ENCODE data around the gene ITGA7.

The ITGA7 gene

DNA sequence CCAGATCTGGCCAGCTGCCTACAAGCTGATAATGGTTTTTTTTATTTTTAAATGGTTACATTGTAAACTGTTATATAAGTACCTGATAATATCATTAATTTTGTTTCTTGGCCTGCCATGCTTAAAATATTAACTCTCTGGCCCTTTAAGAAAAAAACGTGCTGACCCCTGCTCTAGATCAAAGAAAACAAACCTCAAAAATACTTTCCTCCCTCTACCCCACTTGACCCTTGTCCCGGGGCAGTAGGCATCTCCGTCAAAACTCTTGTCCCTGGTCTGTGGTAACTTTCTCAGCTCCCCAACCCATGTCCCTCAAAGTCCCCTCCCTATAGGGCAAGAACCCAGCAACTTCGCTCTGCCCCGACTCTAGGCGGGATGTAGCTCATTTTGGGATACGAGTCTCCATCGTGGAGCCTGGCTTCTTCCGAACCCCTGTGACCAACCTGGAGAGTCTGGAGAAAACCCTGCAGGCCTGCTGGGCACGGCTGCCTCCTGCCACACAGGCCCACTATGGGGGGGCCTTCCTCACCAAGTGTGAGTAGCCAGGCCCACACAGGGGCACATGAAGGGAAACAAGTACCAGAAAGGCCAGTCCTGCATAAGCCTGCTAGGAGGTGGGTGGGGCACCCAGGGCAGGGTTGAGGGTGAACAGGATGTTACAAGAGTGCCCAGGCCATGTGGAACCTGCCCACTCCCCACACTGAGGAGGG, 16.0 kb upstream of the ITGA7 start:
- Histone ChIP-seq H2AFZ (ENCODE audit: low read length) (no peak overlapping the region), H3K4me3 (ENCODE audit: low read length, poor library complexity, severe bottlenecking) (no peak overlapping the region), H3K9ac (ENCODE audit: low read depth, low read length, poor library complexity, severe bottlenecking) (no peak overlapping the region), H3K9me3 (ENCODE audit: insufficient read depth, low read depth, low read length) (no peaks in the 10 kb centered on the region), H3F3A (ENCODE audit: low read depth) (no peaks in the 10 kb centered on the region), H3K9me2 (replicated peaks; ENCODE audit: low read depth, low read length) (no peaks in the 10 kb centered on the region), H4K20me1 (ENCODE audit: insufficient read depth, low read length, poor library complexity, severe bottlenecking) (peaks cover 23% of the 10 kb centered on the region), H3K4me2 (ENCODE audit: low read depth, low read length, poor library complexity, severe bottlenecking) (no peak overlapping the region), H3K4me1 (ENCODE audit: insufficient read depth, low read length, poor library complexity, severe bottlenecking) (peaks cover 19% of the 10 kb centered on the region), H3K27me3 (ENCODE audit: insufficient read depth, low read length, poor library complexity, severe bottlenecking) (no peaks in the 10 kb centered on the region), H3K36me3 (ENCODE audit: insufficient read depth, low read length) (peaks cover 7% of the 10 kb centered on the region; the same call in 1 of the 2 replicates), H3K79me2 (ENCODE audit: insufficient read depth, low read length) (peaks cover 40% of the 10 kb centered on the region)
- no peak for TF ChIP-seq EZH2phosphoT487 (IDR thresholded peaks at IDR 0.05; ENCODE audit: borderline replicate concordance)
- TF ChIP-seq, protein P1, sequence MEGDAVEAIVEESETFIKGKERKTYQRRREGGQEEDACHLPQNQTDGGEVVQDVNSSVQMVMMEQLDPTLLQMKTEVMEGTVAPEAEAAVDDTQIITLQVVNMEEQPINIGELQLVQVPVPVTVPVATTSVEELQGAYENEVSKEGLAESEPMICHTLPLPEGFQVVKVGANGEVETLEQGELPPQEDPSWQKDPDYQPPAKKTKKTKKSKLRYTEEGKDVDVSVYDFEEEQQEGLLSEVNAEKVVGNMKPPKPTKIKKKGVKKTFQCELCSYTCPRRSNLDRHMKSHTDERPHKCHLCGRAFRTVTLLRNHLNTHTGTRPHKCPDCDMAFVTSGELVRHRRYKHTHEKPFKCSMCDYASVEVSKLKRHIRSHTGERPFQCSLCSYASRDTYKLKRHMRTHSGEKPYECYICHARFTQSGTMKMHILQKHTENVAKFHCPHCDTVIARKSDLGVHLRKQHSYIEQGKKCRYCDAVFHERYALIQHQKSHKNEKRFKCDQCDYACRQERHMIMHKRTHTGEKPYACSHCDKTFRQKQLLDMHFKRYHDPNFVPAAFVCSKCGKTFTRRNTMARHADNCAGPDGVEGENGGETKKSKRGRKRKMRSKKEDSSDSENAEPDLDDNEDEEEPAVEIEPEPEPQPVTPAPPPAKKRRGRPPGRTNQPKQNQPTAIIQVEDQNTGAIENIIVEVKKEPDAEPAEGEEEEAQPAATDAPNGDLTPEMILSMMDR (conservative IDR thresholded peaks at IDR 0.05; ENCODE audit: low read length): no peak

DNA sequence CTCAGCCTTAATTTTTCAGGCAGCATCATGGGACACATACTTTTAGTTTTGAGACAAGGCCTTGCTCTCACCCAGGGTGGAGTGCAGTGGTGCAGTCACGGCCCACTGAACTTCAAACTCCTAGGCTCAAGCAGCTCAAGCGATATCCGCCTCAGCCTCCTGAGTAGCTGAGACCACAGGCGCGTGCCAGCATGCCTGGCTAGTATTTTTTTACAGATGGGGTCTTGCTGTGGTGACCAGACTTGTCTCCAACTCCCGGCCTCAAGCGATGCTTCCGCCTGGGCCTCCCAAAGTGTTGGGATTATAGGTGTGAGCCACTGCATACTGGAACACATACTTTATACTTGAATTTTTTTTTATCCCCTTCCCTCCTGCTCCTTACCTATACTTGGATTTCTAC, 15.2 kb upstream of the ITGA7 start:
- no peak overlapping the region for H3K9ac ChIP-seq (ENCODE audit: low read depth, low read length, poor library complexity, severe bottlenecking)
- H3F3A ChIP-seq (ENCODE audit: low read depth): no peaks in the 10 kb centered on the region
- H3K4me1 ChIP-seq (ENCODE audit: insufficient read depth, low read length, poor library complexity, severe bottlenecking): peaks cover 20% of the 10 kb centered on the region
- H3K79me2 ChIP-seq (ENCODE audit: insufficient read depth, low read length): peaks cover 40% of the 10 kb centered on the region
- no peak overlapping the region for H2AFZ ChIP-seq (ENCODE audit: low read length)
- no peaks in the 10 kb centered on the region for H3K27me3 ChIP-seq (ENCODE audit: insufficient read depth, low read length, poor library complexity, severe bottlenecking)
- no peaks in the 10 kb centered on the region for H3K9me2 ChIP-seq (replicated peaks; ENCODE audit: low read depth, low read length)
- no peak for TF ChIP-seq EZH2phosphoT487 (IDR thresholded peaks at IDR 0.05; ENCODE audit: borderline replicate concordance)
- TF ChIP-seq, protein P1 (conservative IDR thresholded peaks at IDR 0.05; ENCODE audit: low read length): no peak
- H4K20me1 ChIP-seq (ENCODE audit: insufficient read depth, low read length, poor library complexity, severe bottlenecking): peaks cover 21% of the 10 kb centered on the region
- H3K9me3 ChIP-seq (ENCODE audit: insufficient read depth, low read depth, low read length): no peaks in the 10 kb centered on the region
- peaks cover 7% of the 10 kb centered on the region; the same call in 1 of the 2 replicates for H3K36me3 ChIP-seq (ENCODE audit: insufficient read depth, low read length)
- H3K4me3 ChIP-seq (ENCODE audit: low read length, poor library complexity, severe bottlenecking): no peak overlapping the region
- no peak overlapping the region for H3K4me2 ChIP-seq (ENCODE audit: low read depth, low read length, poor library complexity, severe bottlenecking)

GRCh38 chr12:55721601-55722213, 14.0 kb upstream of the ITGA7 start:
- Histone ChIP-seq H3K9me3 (ENCODE audit: insufficient read depth, low read depth, low read length) (no peaks in the 10 kb centered on the region), H3K36me3 (ENCODE audit: insufficient read depth, low read length) (peaks cover 7% of the 10 kb centered on the region; the same call in 1 of the 2 replicates), H3K9ac (ENCODE audit: low read depth, low read length, poor library complexity, severe bottlenecking) (no peak overlapping the region), H3K27me3 (ENCODE audit: insufficient read depth, low read length, poor library complexity, severe bottlenecking) (no peaks in the 10 kb centered on the region), H3K4me1 (ENCODE audit: insufficient read depth, low read length, poor library complexity, severe bottlenecking) (peaks cover 19% of the 10 kb centered on the region), H3K9me2 (replicated peaks; ENCODE audit: low read depth, low read length) (no peaks in the 10 kb centered on the region), H4K20me1 (ENCODE audit: insufficient read depth, low read length, poor library complexity, severe bottlenecking) (peaks cover 8% of the 10 kb centered on the region), H3K4me2 (ENCODE audit: low read depth, low read length, poor library complexity, severe bottlenecking) (no peak overlapping the region), H3F3A (ENCODE audit: low read depth) (no peaks in the 10 kb centered on the region), H3K79me2 (ENCODE audit: insufficient read depth, low read length) (peaks cover 40% of the 10 kb centered on the region), H3K4me3 (ENCODE audit: low read length, poor library complexity, severe bottlenecking) (no peak overlapping the region), H2AFZ (ENCODE audit: low read length) (no peak overlapping the region)
- no peak for TF ChIP-seq EZH2phosphoT487 (IDR thresholded peaks at IDR 0.05; ENCODE audit: borderline replicate concordance)
- TF ChIP-seq, protein P1 (conservative IDR thresholded peaks at IDR 0.05; ENCODE audit: low read length): no peak
